HG03521 (cell line): ENCODE measurements around the gene PRR30.
"Not testable (repeated sequence)": the region's sequence is repeated elsewhere in the genome, so short reads cannot be mapped to it uniquely, and the experiment has no call there.

ENCODE experiments used
- ATAC-seq: cut with Tn5 transposase; IDR thresholded peaks from one replicate; pipeline ENCODE4 v1.9.1; 2021; ENCODE audit warnings: mild to moderate bottlenecking, moderate library complexity; ENCODE audit not compliant: unreplicated experiment

The PRR30 gene

DNA sequence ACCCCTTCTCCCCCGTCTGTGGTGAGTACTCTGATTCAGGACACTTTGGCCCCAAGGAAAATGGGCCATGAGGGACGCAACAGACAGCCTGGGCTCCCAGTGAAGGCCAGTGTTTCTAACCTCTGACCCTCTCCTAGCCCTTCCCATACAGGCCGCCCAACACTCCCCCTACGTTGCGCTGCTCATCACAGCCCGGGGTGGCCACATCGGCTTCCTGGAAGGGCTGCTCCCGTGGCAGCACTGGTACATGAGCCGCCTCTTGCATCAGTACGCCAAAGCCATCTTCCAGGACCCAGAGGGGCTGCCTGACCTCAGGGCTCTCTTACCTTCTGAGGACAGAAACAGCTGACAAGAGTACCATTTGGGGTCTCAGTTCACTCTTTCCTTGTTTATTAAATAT, 8.8 kb downstream of the PRR30 start:
- no peak for ATAC-seq

DNA sequence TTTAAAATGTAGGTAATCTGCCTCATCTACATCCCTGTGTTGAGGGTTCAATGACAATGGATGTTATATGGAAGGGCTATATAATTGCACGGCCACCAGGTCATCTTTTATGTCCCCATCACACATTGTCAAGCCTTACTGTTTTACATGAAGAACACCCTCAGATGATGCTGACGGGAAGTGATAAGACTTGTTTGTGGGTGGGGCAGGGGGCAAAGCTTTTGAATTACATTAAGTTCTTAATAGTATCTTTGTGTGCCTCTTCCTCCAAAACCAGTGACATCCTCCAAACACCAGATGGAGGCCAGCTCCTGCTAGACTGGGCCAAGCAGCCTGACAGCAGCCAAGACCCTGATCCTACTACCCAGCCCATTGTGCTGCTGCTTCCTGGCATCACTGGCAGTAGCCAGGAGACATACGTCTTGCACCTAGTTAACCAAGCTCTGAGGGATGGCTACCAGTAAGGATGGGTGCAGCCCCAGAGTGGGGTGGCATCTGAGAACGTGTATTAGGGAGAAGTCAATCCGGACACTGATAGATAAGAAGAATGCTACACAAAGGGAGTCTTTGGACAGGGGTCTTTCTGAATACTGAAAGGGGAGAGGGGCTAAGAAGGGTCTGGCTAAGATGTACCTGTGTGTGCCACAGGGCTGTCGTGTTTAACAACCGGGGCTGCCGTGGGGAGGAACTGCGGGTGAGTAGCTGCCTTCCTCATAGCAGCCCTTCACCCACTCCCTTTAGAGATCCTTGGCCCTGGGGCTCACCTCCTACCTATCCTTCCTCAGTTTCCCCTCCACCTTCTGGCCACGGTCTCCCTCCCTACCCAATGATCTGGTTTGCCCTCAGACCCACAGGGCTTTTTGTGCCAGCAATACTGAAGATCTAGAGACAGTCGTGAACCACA, 10.3 kb downstream of the PRR30 start:
- no peak for ATAC-seq

DNA sequence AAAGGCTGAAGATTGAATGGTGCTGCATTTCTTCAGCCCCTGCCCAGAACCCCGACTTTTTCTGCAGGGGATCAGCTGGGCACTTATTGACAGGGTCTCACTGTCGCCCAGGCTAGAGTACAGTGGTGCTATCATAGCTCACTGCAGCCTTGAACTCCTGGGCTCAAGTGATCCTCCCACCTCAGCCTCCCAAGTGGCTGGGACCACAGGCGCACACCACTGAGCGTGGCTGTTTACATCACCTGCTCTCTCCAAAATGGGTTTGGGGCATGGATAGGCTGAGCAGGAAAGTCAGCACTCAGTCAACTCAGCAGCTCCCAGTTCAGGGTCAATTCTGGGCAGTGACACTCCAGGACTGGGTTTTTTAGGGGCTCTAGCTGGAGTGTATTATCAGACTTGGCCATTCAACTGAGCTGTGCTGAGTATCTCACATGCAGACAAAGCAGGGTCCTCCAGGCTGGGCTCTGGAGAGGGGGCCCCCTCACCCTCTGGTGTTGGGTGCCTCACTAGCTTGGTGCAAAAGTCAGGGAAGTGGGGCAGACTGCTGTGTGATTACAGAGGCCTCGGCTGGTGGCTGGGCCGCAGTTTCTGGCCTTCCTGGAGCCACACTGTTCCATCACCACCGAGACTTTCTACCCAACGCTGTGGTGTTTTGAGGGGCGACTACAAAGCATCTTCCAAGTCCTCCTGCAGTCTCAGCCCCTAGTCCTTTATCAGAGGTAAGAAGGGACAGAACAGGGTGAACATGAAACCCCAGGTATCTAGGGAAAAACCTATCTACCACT, 11.1 kb downstream of the PRR30 start:
- ATAC-seq, result no peak

DNA sequence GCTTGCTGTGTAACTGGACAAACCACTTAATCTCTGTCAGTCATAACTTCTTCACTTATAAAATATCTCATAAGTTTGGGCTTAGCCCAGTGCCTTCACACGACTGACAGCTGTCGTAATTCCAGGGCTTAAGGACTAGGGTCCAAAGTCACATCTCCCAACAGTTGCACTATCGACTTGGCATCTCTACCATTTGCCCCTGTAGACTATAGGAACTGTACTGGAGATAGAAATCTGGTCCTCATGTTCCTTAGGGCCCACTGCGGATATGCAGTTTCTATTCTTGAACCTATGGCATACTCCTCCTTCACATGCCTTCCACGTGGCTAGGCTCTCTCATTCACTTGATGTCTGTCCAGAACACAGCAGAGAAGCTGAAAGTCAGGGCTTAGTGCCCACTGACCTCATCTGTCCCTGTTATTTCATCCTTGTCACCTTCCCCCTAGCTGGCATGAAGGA, 12.9 kb downstream of the PRR30 start:
- no peak for ATAC-seq

DNA sequence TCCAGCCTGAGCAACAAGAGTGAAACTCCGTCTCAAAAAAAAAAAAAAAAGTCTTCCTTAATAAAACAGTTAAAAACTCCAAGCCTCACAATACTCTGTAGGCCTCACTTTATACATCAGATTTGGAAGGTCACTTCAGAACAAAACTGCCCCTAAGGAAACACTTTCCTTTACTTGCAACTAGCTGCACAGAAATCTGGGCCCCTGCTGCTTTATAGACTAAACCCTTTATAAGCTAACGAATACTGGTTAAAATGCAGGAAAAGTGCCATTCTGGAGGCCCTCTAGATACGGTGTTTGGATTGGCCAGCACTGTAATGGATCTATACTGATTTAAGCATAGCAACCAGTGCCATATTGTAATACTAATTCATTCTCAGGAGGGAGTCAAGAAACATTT, 14.1 kb downstream of the PRR30 start:
- no peak for ATAC-seq

DNA sequence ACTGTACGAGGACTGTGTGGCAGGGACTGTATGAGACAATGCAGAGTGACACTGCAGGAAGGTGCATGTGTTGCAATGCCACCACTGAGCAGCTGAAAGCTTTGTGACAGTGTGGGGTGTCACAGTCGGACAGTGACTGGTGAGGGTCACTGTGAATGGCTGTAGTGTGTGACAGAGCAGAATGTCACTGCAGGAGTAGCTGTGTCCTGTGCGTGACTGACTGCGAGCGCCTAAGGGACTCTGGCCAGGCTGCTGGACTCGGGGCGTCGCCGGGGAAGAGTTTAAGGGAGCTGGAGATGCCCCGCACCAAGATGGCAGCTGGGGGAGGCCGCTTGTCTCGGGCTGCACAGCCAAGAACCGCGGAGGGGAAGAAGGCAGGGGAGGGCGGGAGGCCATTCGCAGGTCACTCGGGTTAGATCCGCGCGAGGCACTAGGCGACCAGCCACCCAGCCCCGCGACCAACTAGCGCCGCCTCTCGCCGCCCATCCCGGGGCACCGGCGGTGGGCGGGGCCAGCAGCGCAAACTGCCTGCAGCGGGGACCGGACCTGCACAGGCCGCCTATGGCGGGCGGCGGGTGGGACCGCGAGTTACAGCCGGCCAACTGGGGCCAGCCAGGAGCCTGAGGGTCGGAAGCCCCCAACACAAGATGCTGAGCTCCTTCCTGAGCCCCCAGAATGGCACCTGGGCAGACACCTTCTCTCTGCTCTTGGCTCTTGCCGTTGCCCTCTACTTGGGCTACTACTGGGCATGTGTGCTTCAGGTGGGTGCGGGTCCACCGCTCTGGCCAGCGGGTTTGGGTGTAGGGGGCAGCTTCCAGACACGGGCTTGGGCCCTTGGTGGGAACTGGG, 15.7 kb downstream of the PRR30 start, which contains the start of gene ABHD1:
Gene ABHD1, plus strand, starts transcription at position 514 of the 849 bp plus-strand sequence. Its CDS starts 134 bp downstream, at position 648.
- no peak for ATAC-seq

DNA sequence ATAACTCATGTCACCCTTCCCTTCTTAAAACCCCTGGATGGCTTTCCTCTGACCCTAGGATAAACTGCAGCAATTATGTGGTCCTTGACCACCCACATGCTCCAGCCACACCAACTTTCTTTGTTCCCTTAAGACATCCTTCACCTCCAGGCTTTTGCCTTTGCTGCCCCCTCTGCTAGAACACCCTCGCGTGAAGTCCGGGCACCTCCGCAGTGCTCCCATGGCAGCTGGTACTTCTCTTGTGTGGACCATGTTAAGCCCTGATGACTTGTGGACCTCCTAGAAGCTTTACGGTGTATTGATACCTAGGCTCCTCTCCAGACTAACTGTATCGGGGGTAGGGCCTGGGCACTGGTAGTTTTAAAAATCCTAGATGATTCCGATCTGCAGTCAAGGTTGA, 16.4 kb downstream of the PRR30 start:
- no peak for ATAC-seq

DNA sequence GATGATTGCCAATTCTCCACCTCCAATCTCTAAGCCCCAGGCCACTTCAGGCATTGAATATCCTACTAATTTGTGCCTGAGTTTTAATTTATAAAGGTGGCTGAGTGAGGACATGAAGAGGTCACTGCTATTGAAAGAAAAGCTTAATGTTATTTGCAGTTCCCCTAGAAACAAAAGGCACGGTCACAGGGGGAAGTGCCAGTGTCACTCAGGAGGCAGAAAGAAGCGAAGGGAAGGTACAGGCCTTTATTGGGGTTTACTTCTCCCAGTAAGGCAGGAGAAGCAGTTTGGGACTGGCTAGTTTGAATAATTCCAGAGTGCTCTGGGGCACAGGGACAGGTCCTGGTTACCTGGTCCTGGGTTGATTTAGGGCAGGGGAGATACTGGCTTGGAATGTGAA, 17.3 kb downstream of the PRR30 start:
- ATAC-seq, result no peak

DNA sequence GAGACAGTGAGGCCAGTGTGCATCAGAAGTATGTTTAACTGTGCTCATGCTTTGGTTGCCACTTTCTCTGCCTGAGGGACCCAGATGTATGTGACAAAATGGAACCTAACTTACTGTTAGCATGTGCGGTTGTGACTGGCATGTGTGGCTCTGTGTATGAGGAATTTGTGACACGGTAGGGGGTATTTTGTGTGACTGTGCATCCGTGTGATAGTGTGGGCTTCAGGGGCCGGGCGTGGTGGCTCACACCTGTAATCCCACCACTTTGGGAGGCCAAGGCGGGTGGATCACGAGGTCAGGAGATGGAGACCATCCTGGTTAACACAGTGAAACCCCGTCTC, 19.9 kb downstream of the PRR30 start:
- not testable (repeated sequence) for ATAC-seq

DNA sequence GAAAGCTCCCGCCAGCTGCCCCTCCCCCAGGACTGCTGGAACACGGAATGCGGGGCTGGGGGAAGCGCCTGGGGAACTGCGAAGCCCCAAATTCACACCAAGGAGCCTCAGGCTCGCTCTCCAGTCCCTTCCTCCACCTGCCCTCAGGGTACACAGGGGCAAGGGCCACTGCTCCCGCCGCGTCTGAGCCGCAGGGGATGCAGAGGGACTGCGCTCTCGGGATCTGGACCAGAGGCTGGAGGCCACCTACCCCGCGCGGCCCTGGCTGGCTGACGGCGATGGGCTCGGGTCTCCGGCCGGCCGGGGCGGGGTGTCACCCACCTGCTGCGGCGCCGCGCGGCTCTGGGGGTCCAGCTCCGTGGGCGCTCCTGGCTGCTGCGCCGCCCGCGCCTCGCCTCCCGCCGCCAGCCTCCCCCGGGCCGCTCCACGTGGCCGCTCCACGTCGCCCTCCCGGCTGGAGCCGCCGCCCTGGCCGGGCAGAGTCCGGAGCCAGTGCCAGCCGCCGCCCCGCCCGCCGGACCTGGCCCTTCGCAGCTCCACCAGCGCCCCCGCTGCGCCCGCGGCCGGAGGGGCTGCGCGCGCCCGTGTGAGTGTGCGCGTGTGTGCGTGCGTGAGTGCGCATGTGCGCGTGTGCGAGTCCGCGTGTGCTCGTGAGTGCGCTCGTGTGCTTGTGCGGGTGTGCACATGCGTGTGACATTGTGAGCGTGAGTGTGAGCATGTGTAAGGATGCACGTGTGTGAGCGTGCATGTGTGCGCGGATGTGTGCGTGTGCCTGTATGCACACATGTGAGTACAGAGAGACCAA, 20.5 kb downstream of the PRR30 start, which contains the start of gene CGREF1:
Gene CGREF1, minus strand, starts transcription at position 604 of the 805 bp plus-strand sequence. CDS start 14,762 bp downstream, outside the sequence.
- ATAC-seq, result no peak

DNA sequence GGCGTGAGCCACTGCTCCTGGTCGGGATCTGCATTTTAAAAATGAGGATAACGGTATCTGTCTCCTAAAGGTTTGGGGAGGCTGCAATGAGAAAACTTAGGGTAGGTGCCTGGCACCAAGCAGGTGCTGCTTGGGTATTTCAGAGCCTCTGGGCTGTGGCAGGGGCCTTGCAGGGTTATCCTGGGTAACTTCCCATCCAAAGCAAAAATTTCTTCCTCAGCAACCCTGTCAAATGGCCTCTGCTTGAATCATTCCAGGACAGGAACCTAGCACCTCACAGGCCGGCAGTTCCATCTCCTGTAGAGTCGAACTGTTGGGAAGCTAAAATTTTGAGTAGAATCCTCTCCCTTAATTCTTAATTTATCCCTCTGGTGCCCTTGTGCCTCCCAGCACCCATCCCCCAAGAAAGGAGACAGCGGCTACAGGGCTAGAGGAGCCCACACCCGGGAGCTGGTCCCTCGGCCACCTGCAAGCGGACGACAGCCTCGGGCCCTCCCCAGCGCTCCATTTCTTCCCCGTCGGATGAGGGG, 21.1 kb downstream of the PRR30 start:
- ATAC-seq, result no peak

DNA sequence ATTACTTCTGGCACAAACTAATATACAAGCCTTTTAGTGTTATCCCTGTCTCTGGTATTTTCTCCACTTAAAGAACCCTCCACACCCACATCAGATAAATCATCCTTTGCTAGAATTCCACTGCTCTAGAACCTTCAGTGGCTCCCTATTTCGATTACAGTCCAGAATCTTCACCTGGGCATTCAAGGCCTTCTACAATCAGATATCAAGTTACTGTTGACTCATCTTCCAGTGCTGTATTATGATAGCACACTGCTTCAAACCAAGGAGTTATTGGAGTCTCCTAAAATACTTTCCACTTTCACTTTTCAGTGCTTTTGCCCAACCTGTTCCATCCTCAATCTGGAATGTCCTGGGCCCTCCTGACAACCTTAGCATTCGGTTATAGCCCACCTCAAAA, 23.7 kb downstream of the PRR30 start:
- no peak for ATAC-seq

DNA sequence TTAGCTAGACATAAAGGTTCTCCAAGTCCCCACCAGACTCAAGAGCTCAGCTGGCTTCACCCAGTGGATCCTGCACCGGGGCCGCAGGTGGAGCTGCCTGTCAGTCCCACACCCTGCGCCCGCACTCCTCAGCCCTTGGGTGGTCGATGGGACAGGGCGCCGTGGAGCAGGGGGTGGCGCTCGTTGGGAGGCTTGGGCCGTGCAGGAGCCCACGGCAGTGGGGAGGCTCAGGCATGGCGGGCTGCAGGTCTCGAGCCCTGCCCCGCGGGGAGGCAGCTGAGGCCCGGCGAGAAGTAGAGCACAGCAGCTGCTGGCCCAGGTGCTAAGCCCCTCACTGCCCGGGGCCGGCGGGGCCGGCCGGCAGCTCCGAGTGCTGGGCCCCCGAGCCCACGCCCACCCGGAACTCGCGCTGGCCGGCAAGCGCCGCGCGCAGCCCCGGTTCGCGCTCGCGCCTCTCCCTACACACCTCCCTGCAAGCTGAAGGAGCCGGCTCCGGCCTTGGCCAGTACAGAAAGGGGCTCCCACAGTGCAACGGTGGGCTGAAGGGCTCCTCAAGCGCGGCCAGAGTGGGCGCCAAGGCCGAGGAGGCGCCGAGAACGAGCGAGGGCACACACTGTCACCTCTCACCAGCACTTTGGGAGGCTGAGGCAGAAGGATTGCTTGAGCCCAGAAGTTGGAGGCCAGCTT, 27.7 kb downstream of the PRR30 start:
- not testable (repeated sequence) for ATAC-seq

DNA sequence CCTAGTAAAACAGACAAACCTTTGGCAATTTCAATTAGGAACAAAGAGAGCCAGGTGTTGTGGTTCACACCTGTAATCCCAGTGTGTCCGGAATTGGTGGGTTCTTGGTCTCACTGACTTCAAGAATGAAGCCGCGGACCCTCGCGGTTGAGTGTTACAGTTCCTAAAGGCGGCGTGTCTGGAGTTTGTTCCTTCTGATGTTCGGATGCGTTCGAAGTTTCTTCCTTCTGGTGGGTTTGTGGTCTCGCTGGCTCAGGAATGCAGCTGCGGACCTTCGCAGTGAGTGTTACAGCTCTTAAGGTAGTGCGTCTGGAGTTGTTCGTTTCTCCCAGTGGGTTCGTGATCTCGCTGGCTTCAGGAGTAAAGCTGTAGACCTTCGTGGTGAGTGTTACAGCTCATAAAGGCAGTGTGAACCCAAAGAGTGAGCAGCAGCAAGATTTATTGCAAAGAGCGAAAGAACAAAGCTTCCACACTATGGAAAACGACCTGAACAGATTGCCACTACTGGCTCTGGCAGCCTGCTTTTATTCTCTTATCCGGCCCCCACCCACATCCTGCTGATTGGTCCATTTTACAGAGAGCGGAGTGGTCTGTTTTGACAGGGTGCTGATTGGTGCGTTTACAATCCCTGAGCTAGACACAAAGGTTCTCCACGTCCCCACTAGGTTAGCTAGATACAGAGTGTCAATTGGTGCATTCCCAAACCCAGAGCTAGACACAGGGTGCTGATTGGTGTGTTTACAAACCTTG, 28.4 kb downstream of the PRR30 start:
- not testable (repeated sequence) for ATAC-seq

DNA sequence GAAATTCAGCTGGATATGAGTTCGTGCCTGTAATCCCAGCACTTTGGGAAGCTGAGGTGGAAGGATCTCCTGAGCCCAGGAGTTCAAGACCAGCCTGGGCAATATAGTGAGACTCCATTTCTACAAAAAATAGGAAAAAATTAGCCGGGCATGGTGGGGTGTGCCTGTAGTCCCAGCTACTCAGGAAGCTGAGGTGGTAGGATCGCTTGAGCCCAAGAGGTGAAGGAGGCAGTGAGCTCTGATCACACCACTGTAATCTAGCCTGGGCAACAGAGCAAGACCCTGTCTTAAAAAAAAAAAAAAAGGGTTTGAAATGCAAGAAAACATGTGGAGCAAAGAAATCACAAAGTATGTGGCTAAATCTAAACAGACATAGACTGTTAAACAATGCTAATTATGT, 30.1 kb downstream of the PRR30 start:
- ATAC-seq, result no peak

DNA sequence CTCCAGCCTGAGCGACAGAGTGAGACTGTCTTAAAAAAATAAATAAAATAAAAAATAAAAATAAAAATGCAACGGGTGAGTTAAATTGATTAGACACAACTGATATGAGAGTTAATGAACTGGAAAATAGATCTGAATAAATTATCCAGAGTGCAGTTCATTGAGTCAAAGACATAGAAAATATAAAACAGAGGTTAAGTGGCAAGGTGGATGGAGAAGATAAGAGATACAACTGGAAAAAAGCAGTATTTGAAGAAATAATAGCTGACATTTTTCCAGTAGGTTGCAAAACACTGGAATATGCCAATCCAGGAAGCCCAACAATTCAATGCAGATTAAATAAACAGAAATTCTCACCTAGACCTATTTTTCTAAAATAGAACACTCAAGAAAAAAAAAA, 31.0 kb downstream of the PRR30 start:
- no peak for ATAC-seq

DNA sequence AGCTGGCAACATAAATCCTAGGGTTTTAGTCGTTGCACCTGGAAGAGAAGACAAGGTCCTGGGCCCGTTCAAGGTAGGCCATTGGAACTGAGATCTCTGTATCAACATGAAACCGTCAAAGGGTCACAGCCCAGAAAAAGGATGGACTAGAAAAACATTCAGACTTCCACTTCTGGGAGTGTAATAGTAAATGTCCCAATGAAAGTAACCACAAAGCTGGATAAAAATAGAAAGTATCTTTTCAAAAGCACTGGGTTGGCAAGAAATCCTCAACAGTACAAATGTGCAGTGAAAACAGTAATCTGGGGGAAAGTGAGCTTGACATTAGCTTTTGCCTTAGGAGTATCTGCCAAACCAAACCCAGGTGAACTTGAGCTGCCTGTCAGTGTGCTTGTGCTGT, 33.2 kb downstream of the PRR30 start:
- no peak for ATAC-seq

DNA sequence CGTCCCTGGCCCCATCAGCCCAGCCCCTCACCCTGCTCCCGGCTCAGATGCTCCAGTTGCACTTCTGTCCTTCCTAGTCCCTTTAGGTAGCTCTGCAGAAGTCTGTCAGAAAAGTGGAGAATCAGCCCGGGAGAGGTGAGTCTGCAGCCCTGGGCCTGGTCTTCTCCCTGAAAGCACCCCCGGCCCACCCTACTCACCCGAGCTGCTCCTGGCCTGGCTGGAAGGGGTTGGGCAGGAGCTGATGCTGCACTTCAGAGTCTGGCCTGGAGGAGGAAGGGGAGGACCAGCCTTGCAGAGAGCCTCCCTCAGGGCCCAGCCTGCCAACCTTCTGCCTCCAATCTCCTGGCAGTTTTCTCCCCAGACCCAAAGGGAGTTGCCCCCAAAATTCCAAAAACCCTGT, 36.9 kb downstream of the PRR30 start:
- no peak for ATAC-seq

DNA sequence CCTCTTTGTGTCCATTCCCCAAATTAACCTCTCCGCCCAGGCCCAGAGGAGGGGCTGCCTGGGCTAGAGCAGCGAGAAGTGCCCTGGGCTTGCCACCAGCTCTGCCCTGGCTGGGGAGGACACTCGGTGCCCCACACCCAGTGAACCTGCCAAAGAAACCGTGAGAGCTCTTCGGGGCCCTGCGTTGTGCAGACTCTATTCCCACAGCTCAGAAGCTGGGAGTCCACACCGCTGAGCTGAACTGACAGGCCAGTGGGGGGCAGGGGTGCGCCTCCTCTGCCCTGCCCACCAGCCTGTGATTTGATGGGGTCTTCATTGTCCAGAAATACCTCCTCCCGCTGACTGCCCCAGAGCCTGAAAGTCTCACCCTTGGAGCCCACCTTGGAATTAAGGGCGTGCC, 39.2 kb downstream of the PRR30 start:
- no peak for ATAC-seq
